ENCODE results near the gene TERB1. TPM values are rescaled to one million over a fixed set of nuclear protein-coding genes. Genes with fewer than 3 reads are reported as not detected.

The TERB1 gene
- total RNA-seq, 2 donors from 2014 or later: not detected

DNA sequence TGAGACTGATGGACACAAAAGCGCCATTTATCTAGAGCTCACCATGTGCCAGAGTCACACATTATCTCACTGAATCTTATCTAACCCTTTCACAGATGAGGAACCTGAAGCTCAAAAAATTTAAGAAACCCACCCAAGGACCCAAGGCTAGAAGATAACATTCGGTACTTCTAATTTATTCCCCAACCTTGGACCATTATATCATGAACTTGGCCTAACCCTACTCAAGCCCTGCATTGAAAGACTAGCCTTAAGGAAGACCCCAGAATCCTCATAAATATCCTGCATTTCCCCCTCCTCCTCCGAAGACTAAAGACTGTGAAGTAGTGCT is 49.4 kb downstream of the TERB1 start:
- H3K4me3 ChIP-seq (ENCODE audit: low read length): no peak overlapping the region
- H3K9me3 ChIP-seq (ENCODE audit: control insufficient read depth, low read length): no peaks in the 10 kb centered on the region
- H3K4me1 ChIP-seq (ENCODE audit: control insufficient read depth, insufficient read depth, low read length): no peaks in the 10 kb centered on the region
- H3K4me3 Mint-ChIP-seq: peak overlapping the region; percentile 87
- no peak for DNase-seq
- peaks cover 20% of the 10 kb centered on the region for H3K36me3 Mint-ChIP-seq (ENCODE audit: low read depth)
- no peaks in the 10 kb centered on the region for H3K9me3 Mint-ChIP-seq
- peak overlapping the region; percentile 79 for H3K27ac Mint-ChIP-seq
- TF ChIP-seq, protein P1, sequence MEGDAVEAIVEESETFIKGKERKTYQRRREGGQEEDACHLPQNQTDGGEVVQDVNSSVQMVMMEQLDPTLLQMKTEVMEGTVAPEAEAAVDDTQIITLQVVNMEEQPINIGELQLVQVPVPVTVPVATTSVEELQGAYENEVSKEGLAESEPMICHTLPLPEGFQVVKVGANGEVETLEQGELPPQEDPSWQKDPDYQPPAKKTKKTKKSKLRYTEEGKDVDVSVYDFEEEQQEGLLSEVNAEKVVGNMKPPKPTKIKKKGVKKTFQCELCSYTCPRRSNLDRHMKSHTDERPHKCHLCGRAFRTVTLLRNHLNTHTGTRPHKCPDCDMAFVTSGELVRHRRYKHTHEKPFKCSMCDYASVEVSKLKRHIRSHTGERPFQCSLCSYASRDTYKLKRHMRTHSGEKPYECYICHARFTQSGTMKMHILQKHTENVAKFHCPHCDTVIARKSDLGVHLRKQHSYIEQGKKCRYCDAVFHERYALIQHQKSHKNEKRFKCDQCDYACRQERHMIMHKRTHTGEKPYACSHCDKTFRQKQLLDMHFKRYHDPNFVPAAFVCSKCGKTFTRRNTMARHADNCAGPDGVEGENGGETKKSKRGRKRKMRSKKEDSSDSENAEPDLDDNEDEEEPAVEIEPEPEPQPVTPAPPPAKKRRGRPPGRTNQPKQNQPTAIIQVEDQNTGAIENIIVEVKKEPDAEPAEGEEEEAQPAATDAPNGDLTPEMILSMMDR (conservative IDR thresholded peaks at IDR 0.05): no peak
- H3K4me1 Mint-ChIP-seq: peaks cover 16% of the 10 kb centered on the region
- peaks cover 5% of the 10 kb centered on the region for H3K27me3 ChIP-seq (ENCODE audit: control insufficient read depth, insufficient read depth, low read length, poor library complexity, severe bottlenecking)
- 66 to 100% methylated on average over 2 to 3 of the region's 3 CpGs for WGBS, 2 experiments (ENCODE audit: insufficient coverage in 1 of 2, insufficient read length in 1 of 2)
- H3K27ac ChIP-seq (ENCODE audit: low read depth, low read length): no peak overlapping the region
- peaks cover 31% of the 10 kb centered on the region for H3K36me3 ChIP-seq (ENCODE audit: control insufficient read depth, insufficient read depth, low read length)
- H3K9ac ChIP-seq (ENCODE audit: extremely low read depth, low read length, poor library complexity, severe bottlenecking): no peak overlapping the region
- peaks cover 13% of the 10 kb centered on the region for H3K27me3 Mint-ChIP-seq (ENCODE audit: insufficient read depth)

- TF ChIP-seq, protein P1 (conservative IDR thresholded peaks at IDR 0.05): peak; percentile 84
- Mint-ChIP-seq H3K4me1 (peaks cover 16% of the 10 kb centered on the region), H3K27ac (peak within 1 kb of the TSS; percentile 91), H3K9me3 (no peaks in the 10 kb centered on the region), H3K4me3 (peak within 1 kb of the TSS; percentile 87), H3K36me3 (ENCODE audit: low read depth) (peaks cover 24% of the 10 kb centered on the region), H3K27me3 (ENCODE audit: insufficient read depth) (peaks cover 13% of the 10 kb centered on the region)
- Histone ChIP-seq H3K27me3 (ENCODE audit: control insufficient read depth, insufficient read depth, low read length, poor library complexity, severe bottlenecking) (peaks cover 5% of the 10 kb centered on the region), H3K4me3 (ENCODE audit: low read length) (peak within 1 kb of the TSS; percentile 99), H3K9ac (ENCODE audit: extremely low read depth, low read length, poor library complexity, severe bottlenecking) (peak within 1 kb of the TSS; percentile 90), H3K4me1 (ENCODE audit: control insufficient read depth, insufficient read depth, low read length) (no peaks in the 10 kb centered on the region), H3K36me3 (ENCODE audit: control insufficient read depth, insufficient read depth, low read length) (peaks cover 36% of the 10 kb centered on the region), H3K9me3 (ENCODE audit: control insufficient read depth, low read length) (no peaks in the 10 kb centered on the region), H3K27ac (ENCODE audit: low read depth, low read length) (peak within 1 kb of the TSS; percentile 94)
- 0 to 2% methylated on average over 34 to 90 of the region's 90 CpGs for WGBS, 2 experiments (ENCODE audit: insufficient coverage in 1 of 2, insufficient read length in 1 of 2)
- DNase-seq: peak; percentile 92
These were observed 49.9 kb downstream of the TERB1 start, which contains the start of gene DYNC1LI2 for GRCh38 chr16:66751303-66751991. Gene DYNC1LI2, minus strand, starts transcription at chr16:66751609. Its CDS starts 18 bp downstream, at chr16:66751591.

DNA sequence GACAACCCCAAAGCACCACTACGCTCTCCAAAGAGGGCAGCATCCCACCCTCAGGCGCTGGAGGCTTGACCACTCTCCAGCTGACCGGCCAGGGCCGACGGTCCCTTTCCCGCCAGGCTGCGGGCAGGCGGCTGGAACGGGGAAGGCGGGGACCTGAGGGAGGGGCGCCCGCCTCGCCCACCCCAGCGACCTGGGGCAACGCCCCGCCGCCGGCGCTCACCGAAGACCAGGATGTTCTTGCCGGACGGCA is 50.4 kb downstream of the TERB1 start:
- Histone ChIP-seq H3K4me3 (ENCODE audit: low read length) (peak overlapping the region; percentile 99), H3K4me1 (ENCODE audit: control insufficient read depth, insufficient read depth, low read length) (no peaks in the 10 kb centered on the region), H3K36me3 (ENCODE audit: control insufficient read depth, insufficient read depth, low read length) (peaks cover 40% of the 10 kb centered on the region), H3K27ac (ENCODE audit: low read depth, low read length) (peak overlapping the region; percentile 94), H3K9ac (ENCODE audit: extremely low read depth, low read length, poor library complexity, severe bottlenecking) (peak overlapping the region; percentile 90), H3K9me3 (ENCODE audit: control insufficient read depth, low read length) (no peaks in the 10 kb centered on the region), H3K27me3 (ENCODE audit: control insufficient read depth, insufficient read depth, low read length, poor library complexity, severe bottlenecking) (peaks cover 5% of the 10 kb centered on the region)
- Mint-ChIP-seq H3K4me3 (peak overlapping the region; percentile 87), H3K27me3 (ENCODE audit: insufficient read depth) (peaks cover 13% of the 10 kb centered on the region), H3K4me1 (peaks cover 16% of the 10 kb centered on the region), H3K27ac (peak overlapping the region; percentile 88), H3K9me3 (no peaks in the 10 kb centered on the region), H3K36me3 (ENCODE audit: low read depth) (peaks cover 28% of the 10 kb centered on the region)
- DNase-seq: no peak
- TF ChIP-seq, protein P1 (conservative IDR thresholded peaks at IDR 0.05): no peak
- WGBS, 2 experiments (ENCODE audit: insufficient coverage in 1 of 2, insufficient read length in 1 of 2): 0% methylated on average over 6 to 22 of the region's 22 CpGs
